Fibroblast of peridontal ligament (primary cell): ENCODE measurements around the gene CXCL12.

Experiments used
- DNase-seq: peaks from one replicate; pipeline ENCODE4 v3.0.0-alpha.2; 2010; ENCODE audit errors: extremely low read depth

Gene CXCL12

DNA sequence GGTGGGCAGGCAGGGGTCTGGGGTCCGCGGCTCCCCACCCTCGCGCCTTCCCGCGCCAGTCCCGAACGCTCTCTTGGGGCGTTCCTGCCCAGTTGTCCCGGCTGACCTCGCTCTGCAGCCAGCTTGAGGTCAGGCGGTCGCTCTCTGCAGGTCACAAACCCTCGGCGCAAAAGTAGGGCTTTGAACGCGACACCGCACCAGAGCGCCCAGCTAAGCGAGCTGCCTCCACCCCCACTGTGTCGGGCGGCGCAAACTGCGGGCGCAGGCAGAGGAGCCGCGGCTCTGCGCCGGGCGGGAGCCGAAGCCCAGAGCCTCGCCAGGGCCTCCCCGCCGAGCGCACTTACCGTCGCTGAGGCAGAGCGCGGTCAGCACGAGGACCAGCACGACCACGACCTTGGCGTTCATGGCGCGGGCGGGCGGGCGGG, 284 bp downstream of the CXCL12 start:
- DNase-seq = no peak

DNA sequence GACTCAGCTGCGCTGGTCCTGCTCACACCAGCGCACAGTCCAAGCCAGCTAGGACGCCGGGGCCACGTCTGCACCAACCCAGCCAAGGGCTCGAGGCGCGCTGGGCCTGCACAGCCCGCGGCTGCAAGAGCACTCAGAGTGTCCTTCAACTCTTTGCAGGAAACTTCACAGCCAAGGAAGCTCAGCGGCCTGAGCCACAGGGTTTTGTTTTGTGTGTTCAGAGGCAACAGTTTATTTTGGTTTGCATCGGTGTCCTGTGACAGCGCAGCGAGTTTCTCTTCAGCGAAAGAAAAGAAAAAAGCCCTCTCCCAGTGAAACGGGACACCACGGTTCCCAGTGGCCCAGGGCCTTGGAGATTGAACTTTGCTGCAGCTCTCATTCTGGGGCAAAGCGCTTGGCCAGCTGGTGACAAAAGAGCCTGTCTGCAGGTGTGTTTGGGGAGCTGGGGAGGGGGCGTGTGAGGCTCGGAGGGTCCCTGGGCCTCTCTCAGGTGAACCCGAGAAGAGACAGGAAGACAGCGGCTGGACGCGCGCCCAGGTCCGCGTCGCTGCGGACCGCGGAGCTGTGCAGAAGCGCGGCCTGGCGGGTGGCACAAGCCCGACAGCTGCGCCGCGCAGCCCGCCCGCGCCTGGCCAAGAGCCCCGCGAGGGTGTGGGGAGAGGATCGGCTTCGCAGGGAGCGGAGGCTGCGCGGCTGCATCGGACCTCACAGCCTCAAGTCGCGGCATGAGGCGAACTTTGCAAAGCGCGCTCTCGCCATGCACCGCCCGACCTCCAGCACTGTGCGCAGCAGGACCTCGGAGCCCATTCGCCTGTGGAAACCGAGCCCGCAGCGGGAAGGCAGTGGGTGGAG, 922 bp downstream of the CXCL12 start:
- DNase-seq = peak; percentile 47

DNA sequence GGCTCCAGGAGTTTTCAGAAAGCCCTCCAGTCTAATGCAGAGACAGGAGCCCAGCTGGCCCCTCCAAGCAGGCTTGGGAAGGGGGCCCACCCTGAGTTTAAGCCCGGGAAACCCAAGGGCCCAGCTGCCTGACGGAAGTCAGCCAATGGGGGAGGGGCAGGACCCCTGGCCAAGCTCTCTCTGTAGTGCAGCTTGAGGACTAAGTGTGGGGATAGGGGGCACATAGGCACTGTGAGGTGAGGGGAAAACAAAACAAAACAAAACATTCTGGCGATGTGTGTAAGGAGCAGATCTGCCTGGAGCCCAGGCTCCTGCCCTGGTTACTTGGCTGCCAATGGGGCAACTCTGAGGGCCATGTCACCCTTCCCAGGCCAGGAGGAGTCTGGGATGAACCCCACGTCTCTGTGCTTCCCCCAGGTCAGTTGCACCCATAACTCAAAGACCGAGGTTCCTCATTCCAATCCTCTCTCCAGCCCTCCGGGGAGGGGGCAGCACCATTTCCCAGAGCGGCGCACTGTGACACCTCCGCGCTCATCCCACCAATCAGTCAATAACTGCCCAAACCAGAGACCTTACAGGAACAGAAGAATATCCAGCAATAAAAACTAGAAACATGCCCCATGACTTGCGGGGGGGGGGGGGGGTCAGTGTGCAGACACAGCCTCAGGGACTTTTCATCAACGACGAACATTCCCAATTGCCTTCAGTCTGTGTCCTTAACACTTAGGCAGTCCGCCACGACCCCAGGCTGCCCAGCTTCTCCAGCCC, 1.7 kb downstream of the CXCL12 start:
- DNase-seq = no peak

DNA sequence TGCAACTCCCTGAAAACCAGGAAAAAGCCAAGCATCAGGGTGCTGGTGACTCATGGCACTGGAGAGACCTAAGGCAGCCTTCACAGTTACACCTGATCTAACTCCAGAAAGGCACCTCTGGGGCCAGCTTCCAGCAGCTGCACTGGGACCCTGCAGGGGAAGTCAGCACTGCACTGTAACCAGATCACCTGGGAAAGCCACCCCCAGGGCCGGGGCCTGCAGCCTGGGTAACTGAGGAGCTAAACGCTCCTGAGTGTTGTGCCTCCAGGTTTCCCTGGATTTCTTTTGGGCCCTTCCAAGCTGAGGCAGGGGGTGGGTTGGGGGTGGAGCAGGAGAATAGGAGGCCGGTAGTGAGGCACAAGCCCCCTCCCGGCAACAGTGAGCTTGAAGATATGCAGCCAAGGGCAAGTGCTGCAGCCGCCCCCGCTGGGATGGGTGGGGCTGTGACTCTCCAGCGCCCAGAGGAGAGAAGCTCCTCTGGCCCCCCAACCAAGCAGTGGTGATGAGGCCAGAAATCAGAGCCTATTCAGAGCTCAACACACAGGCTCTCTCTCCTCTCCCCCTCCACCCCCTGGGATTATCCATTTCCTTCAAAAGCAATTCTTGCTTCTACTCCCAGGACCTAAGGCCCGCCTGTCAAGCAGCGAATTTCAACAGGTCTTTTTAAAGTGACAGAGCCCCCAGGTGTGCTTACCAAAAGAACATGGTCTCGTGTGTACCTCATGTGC, 2.6 kb downstream of the CXCL12 start:
- no peak for DNase-seq

DNA sequence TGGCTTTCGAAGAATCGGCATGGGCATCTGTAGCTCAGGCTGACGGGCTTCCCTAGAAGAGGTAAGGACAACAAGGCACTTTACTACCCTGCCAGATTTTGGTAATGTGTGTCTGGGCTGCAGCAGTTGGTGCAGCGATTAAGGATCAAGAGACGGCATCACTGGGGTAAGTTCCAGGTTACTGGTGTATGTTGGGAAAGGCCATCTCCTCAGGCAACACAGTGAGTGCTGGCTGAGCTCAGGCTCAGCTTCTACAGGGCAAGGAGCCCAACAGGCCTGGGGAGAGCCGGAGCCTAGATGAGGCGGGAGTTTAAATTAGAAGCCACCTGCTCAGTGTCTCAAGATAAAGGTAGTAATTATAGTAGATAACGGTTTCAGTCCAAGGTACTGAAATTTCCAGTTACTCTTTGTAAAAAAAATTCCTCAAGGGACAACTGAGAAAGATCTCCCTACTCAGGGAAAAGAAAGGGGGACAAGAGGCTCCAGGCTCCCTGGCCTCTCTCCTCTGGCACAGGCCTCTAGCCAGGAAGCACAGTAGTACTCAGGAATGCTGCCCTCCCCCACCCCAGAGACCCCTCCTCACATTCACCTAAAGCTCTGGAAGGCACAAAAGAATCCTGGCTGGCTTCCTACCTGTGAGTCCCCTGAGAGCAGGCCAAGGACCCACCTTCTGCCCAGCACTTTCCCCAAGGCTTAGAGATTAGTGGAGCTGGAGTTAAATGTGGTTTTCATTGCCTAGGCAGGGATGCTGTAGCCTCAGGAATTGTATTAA, 3.9 kb downstream of the CXCL12 start:
- no peak for DNase-seq

DNA sequence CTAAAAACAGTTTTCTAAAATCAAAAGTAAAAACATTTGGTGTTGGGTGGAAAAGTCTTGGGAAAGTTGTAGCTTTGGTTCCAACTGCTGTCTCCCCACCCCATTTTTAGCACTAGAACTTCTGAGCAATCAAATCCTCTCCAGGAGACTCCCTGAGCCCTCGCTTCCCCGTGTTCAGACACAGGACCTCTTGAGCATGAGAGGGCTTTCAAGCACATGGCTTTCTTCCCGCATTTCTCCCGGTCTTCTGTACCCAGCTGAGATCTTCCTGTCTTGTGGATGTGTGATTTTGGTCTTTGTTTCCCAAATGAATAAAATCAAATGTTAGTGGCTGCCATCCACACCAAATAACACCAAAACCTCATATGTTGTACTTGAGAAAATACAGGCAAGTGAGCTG, 5.0 kb downstream of the CXCL12 start:
- DNase-seq = no peak

DNA sequence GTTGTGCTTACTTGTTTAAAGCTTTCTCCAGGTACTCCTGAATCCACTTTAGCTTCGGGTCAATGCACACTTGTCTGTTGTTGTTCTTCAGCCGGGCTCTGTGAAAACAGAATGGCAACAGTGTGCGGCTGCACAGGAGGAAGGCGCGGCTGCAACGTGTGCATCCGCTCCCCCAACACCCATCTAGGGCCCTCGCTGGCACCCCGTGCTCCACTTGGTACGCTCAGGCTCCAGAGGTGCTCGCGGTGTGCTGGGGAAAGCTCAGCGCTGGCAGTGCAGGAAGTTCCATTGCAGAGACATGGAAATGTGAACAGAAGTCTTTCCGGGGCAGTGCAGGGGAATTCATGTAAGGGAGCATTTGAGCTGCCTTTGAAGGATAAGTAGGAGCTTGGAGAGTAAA, 6.3 kb downstream of the CXCL12 start:
- no peak for DNase-seq

DNA sequence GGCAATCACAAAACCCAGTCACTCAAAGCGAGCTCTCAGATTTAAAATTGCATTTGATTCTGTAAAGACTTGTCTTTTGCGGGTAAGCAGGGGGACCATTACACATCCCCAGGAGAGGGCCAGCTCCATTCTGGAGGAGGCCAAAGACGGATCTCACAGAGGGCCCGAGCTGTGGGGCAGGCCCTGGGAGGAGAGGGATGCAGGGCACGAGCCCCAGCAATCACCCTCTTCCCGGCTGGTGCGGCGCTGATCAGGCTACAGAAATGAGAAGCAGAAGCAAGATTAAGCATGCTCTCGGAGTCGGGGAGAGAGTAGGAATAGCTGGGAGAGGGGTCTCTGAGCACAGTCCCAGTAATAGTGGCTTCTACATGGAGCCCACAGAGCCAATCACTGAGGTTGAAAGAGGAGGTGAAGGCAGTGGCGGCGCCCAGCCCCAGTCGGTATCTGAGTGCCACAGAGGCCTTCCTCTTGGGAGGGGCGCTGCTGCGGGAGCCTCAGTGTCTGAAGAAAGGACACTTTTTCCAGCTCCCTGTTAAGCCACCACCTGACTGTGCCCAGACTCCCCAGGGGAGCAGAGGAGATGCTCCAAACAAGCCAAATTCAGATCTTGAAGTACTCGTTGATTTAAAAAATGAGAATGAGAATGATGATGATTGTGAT, 7.1 kb downstream of the CXCL12 start:
- no peak for DNase-seq

DNA sequence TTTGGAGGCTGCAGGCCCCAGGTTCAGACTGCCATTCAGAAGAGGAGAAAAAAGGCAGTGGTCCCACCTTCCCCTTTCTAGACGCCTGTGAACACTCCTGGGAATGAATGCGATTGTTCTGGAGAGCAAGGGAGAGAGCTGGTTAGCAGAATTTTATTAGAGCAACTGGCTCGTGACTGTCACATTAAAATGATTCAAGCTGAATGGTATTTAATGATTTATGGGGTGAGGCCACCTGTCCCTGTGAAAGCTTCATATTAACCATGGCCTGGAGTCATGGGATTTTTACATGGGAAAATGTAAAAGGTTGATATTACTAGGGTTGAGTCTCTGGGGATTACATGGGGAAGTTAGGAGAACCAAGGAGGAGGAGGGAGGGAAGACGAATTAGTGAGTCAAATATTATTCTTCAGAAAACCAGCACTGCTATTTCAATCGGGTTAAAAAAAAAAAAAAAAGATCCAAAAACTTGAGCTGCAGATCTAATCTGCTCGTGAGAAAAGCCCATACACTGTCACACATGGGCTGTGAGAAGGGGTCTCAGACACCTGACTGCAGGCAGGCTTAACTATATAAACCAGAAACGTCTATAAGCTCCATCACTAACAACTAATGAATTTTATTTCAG, 8.3 kb downstream of the CXCL12 start:
- no peak for DNase-seq

DNA sequence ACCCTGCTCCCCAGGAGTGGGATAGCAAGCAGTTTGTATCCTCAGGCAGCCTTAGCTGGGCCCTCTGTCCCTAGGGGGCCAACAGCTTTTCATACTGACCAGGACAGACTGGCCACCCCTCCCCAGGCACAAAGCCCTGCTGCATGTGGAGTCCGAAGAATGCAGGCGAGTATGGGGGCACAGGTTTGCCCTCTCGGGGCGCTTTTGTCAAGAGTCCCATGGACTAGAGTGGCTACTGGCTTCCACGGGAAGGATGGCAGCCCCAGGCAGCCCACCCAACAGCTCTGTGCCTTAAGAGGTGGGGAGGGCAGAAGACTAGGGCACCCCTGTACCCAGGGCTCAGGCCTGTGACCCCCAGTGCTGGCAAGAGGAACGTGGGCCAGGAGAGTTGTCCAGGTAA, 10.7 kb downstream of the CXCL12 start:
- no peak for DNase-seq

DNA sequence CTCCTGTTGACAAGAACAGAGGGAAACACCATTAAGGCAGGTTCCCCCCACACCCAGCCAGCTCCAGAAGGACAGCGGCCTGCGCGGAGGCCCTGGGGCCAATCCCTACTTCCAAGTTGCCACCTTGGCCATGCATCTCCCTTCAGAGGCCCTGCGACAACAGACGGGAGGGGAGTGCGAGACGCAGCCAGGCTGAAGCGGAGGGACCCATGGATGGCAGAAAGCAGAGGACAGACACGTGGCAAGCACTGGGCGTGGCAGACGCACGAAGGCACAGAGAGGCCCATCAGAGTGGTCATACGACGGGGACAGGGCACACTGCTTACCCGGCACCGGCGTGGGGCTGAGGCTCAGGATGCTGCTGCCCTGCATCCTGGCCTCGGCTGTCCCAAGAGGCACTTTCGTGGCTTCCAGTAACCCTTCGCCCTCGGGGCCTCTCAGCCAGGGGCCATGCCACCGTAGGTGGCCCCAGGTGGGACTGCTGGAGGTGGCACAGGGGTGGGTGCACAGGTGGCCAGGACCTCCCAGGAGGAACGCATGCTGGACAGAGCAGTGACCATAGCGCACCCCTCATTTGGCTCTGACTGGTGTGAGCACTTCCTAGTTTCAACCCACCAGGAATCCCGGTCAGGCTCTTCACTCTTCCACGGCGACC, 11.4 kb downstream of the CXCL12 start:
- no peak for DNase-seq

DNA sequence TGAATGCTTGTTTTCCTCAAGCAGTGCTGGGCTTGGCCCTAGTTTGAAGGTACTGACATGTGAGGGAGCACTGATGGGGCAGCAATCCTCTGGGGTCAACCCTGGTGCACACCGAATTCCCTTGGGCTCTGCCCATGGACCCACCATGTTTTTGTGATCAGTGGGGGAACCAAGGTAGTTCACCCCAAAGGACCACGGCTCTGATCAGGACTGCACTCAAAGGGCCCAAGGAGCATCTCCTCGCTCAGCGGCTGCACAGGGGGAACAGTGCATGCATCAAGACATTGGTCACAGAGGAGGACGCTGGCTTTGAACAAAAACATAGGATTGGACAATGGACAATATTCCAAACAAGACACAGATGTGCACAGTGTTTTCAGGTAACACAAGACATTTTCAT, 12.7 kb downstream of the CXCL12 start:
- DNase-seq = no peak

DNA sequence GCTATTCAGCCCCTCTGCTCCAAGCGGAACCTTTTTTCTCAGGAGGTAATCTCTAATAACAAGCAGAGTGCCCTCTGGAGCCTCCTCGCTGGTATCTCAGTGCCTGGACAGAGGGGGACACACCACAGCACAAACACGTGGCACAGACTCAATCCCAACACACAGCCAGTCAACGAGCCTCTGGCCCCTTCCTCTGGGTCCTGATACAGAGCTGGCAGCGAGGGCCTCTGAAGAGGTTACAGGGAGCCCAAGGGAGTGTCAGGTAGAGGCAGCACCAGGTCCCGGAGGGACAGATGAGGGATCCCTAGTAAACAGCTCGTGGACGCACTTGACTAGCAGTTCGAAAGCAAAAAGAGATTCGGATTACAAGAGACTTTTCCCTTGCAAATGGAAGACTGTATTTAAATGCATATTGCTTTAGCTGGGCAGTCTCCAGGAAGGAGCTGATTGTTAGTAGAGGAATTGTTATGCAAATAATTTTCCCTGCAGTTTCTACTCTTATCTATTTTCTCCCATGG, 14.1 kb downstream of the CXCL12 start:
- DNase-seq = no peak

DNA sequence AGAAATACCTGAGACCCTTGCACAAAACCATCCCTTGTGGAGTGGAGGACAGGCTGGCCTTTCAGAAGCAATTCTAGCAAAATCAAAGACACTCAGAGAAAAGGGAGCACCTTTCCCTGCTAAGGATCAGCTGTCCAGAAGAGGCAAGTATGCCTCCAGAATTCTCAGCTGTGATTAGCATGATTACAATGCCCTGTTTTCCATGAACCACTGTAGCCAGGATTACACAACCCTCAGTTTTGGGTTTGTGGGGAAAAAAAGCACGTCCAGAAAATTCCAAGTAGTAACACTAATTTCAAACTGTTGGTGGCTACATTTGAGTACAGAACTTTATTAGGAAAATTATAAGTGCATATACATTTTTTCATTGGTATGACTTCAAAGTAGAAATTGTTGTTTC, 15.0 kb downstream of the CXCL12 start:
- peak; percentile 53 for DNase-seq

DNA sequence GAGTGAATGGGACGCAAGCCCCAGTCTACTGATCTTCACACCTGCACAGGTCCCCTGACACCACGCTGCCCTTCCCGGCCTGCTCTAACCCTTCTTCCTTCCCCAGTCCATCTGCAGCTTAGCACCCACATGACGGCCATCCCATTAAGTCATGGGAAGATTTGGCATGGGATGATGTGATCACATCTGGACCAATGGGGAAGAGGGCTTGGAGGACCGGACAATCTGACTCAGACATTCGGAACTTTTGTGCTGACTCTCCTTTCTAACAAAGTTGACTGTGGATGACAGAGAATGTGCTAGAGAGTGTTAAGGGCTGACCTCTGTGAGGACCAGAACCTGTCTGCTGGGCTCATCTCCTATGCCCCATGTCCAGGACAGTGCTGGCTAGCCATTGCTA, 15.6 kb downstream of the CXCL12 start:
- DNase-seq = peak; percentile 30

DNA sequence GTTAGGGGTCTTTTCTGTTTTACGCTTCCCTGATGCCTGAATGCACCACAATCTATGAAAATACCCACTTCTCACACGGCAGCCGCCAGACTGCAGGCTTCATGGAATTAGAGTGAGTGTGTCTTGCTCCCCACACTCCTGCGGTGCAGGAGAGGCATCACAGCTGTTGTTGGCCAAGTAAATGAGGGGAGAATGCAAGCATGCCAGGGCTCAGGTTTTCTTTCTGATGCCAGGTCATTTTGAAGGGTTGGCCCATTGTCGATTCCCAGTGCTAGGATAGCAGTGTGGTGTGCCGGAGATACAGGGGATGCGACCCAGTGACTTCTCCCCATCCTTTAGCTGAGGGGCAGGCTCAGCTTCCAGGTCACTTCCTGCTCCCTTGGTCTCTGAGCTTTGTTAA, 16.3 kb downstream of the CXCL12 start:
- no peak for DNase-seq

DNA sequence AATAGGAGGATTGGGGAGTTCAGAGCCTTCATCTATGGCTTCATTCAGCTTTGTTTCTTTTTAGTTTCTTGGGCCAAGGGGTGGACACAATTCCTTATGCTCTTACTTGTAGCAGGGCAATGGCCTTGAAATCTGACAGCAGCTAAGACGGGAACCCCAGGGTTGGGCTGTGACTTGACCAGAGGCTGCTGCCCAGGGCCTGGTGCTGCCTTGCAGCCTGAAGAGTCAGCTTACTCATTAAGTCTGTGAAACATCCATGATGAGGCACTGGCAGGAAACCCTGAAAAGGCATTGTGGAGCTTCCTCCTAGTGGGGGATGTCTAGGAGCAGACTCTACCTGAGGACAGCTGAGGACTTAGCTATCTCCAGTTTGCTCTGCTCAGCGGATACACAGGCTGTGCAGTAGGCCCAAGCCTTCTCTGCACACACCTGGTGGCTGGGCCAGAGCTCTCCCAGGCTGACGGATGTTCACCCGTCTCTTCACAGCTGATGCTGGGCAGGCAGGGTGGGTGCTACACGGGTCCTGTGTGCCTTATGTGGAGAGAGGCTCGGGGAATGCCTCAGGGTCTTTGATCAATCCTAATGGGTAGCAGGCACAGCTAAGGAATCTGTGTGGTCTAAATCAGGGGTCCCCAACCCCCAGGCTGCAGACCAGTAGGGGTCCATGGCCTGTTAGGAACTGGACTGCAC, 17.8 kb downstream of the CXCL12 start:
- DNase-seq = no peak

DNA sequence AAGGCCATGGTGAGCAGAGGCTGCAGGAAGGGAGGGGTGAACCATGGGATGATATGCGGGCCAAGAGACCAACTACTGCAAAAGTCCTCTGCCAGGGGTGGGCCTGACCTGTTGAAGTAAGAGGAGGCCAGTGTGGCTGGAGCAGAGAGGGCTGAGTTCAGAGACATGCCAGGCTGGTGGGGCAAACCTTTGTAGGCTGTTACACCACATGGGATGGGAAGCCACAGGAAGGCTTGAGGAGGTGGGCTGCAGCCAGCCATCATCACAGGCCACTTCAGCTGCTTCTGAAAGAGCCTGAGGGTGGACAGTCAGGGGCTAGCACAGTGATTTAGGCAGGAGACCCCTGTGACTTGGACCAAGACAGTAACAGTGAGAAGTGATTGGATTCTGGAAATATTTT, 20.3 kb downstream of the CXCL12 start:
- no peak for DNase-seq

DNA sequence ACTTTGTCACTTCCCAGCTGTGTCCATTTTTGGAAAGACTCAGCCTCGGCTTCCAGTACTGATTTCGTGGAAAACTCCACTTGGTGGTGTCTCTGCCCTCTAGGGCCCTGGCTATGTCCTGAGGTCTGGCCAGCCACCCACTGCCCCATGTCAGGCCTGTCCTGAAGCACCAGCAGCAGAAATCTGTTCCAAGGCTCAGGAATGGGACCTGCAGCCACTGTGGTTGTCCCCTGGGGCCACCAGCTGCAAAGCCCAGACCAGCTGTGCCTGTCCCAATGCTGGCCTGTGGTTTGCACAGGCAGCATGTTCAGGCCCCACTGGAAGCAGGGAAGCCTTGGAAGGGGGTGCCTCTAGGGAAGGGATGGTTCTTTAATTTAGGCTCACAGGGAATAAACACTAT, 21.2 kb downstream of the CXCL12 start:
- DNase-seq = no peak
